Measurements from ENCODE around the gene EFR3B. TPM values are rescaled to one million over a fixed set of nuclear protein-coding genes. Genes with fewer than 3 reads are reported as not detected.

The EFR3B gene
- total and polyA plus RNA-seq, 10 of the 15 experiments (the other 5 are each of a cell fraction or from before 2014, with no cell fraction given) = 0.12 to 3.9 (median 1.8) TPM

- no peaks in the 10 kb centered on the region for H3K79me2 ChIP-seq (ENCODE audit: control insufficient read depth, insufficient read depth, low read length)
- POLR2A ChIA-PET = interaction anchor here (0.6 kb wide), 1 partner anchor 86 kb away, joined by 4 read pairs; no protein-coding TSS in a partner anchor
- no peak for ATAC-seq
- DNase-seq (ENCODE audit: low read depth, low spot score) = no peak
- no peak overlapping the region for H3K4me3 ChIP-seq
- no peaks in the 10 kb centered on the region; the same call in 2 of the 3 replicates for H3K9me3 ChIP-seq (replicated peaks; ENCODE audit: control insufficient read depth, insufficient read depth, low read length)
- SMC1A ChIA-PET (ENCODE audit: uncharacterized antibody, unreplicated experiment) = no interaction called here
- H3K27me3 ChIP-seq (replicated peaks in 1 of 2; ENCODE audit: control insufficient read depth in 2 of 2, insufficient read depth in 2 of 2, low read length in 1 of 2) = no peaks in the 10 kb centered on the region
- H2AFZ ChIP-seq (ENCODE audit: control insufficient read depth, low read depth, low read length) = no peak overlapping the region
- WGBS (ENCODE audit: insufficient coverage, insufficient replicate concordance, low lambda C conversion rate, missing lambda C conversion rate) = 84% methylated on average over 7 of the region's 7 CpGs
- BruUV-seq (replicated peaks) = no TSS peak
- no peak overlapping the region for H3K4me2 ChIP-seq (ENCODE audit: control insufficient read depth, insufficient read depth)
- CTCF ChIA-PET = no interaction called here
- H3K27ac ChIP-seq (ENCODE audit: control insufficient read depth, insufficient read depth) = no peak overlapping the region
- H3K9ac ChIP-seq (ENCODE audit: control insufficient read depth, insufficient read depth, low read length) = no peak overlapping the region
- no peak for FAIRE-seq
- H4K20me1 ChIP-seq (ENCODE audit: control insufficient read depth, insufficient read depth) = no peaks in the 10 kb centered on the region
- H3K36me3 ChIP-seq (ENCODE audit: control insufficient read depth in 2 of 2, insufficient read depth in 2 of 2, low read length in 1 of 2) = no peaks in the 10 kb centered on the region
- intact Hi-C loops (cut with micrococcal nuclease; ENCODE audit: unreplicated experiment) (no loop called here), in situ Hi-C loops (cut with MboI) (no loop called here)
- H3K4me1 ChIP-seq (ENCODE audit: control insufficient read depth, insufficient read depth, low read length) = peaks cover 6% of the 10 kb centered on the region
- RAD21 ChIA-PET (ENCODE audit: unreplicated experiment) = no interaction called here
- TF ChIP-seq KAT2A (conservative IDR thresholded peaks at IDR 0.05; ENCODE audit: control insufficient read depth, low read depth, low read length) (no peak), ZBTB40 (IDR thresholded peaks at IDR 0.05; ENCODE audit: borderline replicate concordance) (no peak), ETV6 (conservative IDR thresholded peaks at IDR 0.05 in 1 of 2, IDR thresholded peaks at IDR 0.05 in 1 of 2; ENCODE audit: borderline replicate concordance in 1 of 2, low read depth in 1 of 2) (no peak), SMAD5 (IDR thresholded peaks at IDR 0.05; ENCODE audit: low read depth) (no peak), SIN3A (IDR thresholded peaks at IDR 0.05; ENCODE audit: low read depth, low read length) (no peak), SREBF1 (IDR thresholded peaks at IDR 0.05; ENCODE audit: low read length) (no peak), CTCF (IDR thresholded peaks at IDR 0.05 in 2 of 3, conservative IDR thresholded peaks at IDR 0.05 in 1 of 3; ENCODE audit: control insufficient read depth in 2 of 3, extremely low read depth in 1 of 3, insufficient read depth in 1 of 3, low read depth in 3 of 3, low read length in 3 of 3) (no peak), CBFB (IDR thresholded peaks at IDR 0.05; ENCODE audit: low read depth) (no peak), BRCA1 (IDR thresholded peaks at IDR 0.05; ENCODE audit: low read depth, low read length) (no peak), CHD1 (IDR thresholded peaks at IDR 0.05; ENCODE audit: low read depth, low read length) (no peak), ESRRA (IDR thresholded peaks at IDR 0.05; ENCODE audit: low read length) (no peak), FOXK2 (IDR thresholded peaks at IDR 0.05) (no peak)
- TF ChIP-seq, protein P1, sequence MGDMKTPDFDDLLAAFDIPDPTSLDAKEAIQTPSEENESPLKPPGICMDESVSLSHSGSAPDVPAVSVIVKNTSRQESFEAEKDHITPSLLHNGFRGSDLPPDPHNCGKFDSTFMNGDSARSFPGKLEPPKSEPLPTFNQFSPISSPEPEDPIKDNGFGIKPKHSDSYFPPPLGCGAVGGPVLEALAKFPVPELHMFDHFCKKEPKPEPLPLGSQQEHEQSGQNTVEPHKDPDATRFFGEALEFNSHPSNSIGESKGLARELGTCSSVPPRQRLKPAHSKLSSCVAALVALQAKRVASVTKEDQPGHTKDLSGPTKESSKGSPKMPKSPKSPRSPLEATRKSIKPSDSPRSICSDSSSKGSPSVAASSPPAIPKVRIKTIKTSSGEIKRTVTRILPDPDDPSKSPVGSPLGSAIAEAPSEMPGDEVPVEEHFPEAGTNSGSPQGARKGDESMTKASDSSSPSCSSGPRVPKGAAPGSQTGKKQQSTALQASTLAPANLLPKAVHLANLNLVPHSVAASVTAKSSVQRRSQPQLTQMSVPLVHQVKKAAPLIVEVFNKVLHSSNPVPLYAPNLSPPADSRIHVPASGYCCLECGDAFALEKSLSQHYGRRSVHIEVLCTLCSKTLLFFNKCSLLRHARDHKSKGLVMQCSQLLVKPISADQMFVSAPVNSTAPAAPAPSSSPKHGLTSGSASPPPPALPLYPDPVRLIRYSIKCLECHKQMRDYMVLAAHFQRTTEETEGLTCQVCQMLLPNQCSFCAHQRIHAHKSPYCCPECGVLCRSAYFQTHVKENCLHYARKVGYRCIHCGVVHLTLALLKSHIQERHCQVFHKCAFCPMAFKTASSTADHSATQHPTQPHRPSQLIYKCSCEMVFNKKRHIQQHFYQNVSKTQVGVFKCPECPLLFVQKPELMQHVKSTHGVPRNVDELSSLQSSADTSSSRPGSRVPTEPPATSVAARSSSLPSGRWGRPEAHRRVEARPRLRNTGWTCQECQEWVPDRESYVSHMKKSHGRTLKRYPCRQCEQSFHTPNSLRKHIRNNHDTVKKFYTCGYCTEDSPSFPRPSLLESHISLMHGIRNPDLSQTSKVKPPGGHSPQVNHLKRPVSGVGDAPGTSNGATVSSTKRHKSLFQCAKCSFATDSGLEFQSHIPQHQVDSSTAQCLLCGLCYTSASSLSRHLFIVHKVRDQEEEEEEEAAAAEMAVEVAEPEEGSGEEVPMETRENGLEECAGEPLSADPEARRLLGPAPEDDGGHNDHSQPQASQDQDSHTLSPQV (IDR thresholded peaks at IDR 0.05) = no peak
- TF ChIP-seq, protein P2, sequence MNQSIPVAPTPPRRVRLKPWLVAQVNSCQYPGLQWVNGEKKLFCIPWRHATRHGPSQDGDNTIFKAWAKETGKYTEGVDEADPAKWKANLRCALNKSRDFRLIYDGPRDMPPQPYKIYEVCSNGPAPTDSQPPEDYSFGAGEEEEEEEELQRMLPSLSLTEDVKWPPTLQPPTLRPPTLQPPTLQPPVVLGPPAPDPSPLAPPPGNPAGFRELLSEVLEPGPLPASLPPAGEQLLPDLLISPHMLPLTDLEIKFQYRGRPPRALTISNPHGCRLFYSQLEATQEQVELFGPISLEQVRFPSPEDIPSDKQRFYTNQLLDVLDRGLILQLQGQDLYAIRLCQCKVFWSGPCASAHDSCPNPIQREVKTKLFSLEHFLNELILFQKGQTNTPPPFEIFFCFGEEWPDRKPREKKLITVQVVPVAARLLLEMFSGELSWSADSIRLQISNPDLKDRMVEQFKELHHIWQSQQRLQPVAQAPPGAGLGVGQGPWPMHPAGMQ (IDR thresholded peaks at IDR 0.05; ENCODE audit: borderline replicate concordance) = no peak
These were observed 23.2 kb upstream of the EFR3B start for GRCh38 chr2:25018681-25019080.
